ENCODE data around the gene HLA-DPA1. TPM values are rescaled to one million over a fixed set of nuclear protein-coding genes. Genes with fewer than 3 reads are reported as not detected.

Gene HLA-DPA1
- total RNA-seq, 4 donors from 2014 or later = 21.1 to 101 (median 91.3) TPM

- no peak for DNase-seq (ENCODE audit: low spot score in 2 of 2)
- 80% methylated on average over 2 of the region's 2 CpGs for WGBS
Observed at GRCh38 chr6:33108307-33108706, 34.9 kb upstream of the HLA-DPA1 start.

DNA sequence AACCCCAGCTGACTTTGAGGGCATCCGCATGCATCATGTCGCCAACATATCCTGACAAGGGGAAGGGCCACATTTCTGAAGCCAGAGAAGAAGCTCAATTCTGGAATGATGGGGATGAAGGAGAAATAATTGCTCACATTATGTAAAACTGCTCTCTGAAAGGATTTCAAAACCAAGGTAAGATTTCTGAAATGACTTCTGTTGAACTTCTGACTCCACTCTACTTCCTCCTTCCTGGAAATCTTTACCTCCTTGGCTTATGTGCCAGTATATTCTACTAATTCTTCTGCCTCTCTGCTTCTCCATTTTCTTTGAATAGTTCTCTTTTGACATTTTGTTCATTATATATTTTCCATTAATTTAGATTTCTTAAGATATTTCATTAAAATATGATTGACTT is 34.2 kb upstream of the HLA-DPA1 start:
- no peak overlapping the region for H3K27ac ChIP-seq
- WGBS = 46% methylated on average over 2 of the region's 2 CpGs
- H3K36me3 ChIP-seq = no peaks in the 10 kb centered on the region
- DNase-seq (ENCODE audit: low spot score in 2 of 2) = no peak
- H3K9me3 ChIP-seq = no peaks in the 10 kb centered on the region
- TF ChIP-seq POLR2A (IDR thresholded peaks at IDR 0.05) = no peak
- no peak for TF ChIP-seq EP300 (IDR thresholded peaks at IDR 0.05)
- no peak for TF ChIP-seq POLR2AphosphoS5 (IDR thresholded peaks at IDR 0.05)
- no peak for TF ChIP-seq CTCF (IDR thresholded peaks at IDR 0.05)
- no peaks in the 10 kb centered on the region for H3K4me1 ChIP-seq
- H3K4me3 ChIP-seq = no peak overlapping the region
- H3K27me3 ChIP-seq = peaks cover 9% of the 10 kb centered on the region

More at GRCh38 chr6:33108307-33108706, 34.9 kb upstream of the HLA-DPA1 start:
- Histone ChIP-seq H3K4me3 (no peak overlapping the region), H3K27me3 (peaks cover 12% of the 10 kb centered on the region), H3K9me3 (no peaks in the 10 kb centered on the region), H3K27ac (no peak overlapping the region), H3K36me3 (no peaks in the 10 kb centered on the region), H3K4me1 (no peaks in the 10 kb centered on the region)
- no peak for TF ChIP-seq EP300 (IDR thresholded peaks at IDR 0.05)
- TF ChIP-seq POLR2A (IDR thresholded peaks at IDR 0.05) = no peak
- TF ChIP-seq POLR2AphosphoS5 (IDR thresholded peaks at IDR 0.05) = no peak
- no peak for TF ChIP-seq CTCF (IDR thresholded peaks at IDR 0.05)

DNA sequence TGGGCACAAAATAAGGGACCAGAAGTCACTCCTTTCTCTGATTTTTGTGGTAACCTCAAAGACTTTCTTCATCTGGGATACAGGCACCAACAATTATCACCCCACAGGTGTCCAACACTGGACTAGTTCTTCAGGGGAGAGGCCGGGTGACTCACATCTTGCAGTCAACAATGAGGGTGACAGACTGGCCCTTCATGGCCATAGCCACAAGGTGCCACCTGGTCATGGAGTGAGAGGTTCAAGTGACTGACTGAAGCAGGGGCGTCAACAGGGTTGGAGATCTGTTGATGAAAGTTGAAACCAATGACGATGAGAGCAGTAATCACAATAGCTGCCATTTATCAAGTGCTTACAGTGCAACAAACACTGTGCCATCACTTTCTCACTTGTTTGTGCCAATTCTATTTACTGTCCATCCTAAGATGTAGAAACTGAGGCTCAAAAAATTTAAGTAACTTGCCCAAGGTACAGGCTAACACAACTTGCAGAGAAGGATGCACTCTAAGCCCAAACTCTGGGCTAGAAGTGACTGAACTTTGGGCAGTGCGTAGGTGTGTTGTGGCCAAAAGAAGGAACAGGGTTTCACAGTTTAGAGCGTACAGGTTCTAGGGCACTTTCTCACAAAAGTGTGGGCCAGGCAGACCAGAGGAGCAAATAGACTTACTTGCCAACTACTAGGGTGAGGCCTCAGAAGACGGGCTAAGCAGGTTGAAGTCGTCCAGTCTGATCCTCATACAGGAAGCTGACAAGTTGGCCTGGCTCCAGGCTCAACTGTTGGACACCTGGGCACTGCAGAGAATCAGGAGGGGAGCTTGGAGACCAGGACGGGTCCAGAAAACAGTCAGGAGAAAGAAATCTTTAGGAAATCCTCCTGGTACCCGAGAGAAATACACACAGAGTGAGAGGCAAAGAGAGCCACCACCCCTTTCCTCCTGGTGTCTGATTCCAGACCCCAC is 32.7 kb upstream of the HLA-DPA1 start:
- no peaks in the 10 kb centered on the region for H3K36me3 ChIP-seq
- H3K9me3 ChIP-seq = peaks cover 4% of the 10 kb centered on the region
- DNase-seq (ENCODE audit: low spot score in 2 of 2) = no peak
- no peak for TF ChIP-seq POLR2A (IDR thresholded peaks at IDR 0.05)
- TF ChIP-seq POLR2AphosphoS5 (IDR thresholded peaks at IDR 0.05) = no peak
- TF ChIP-seq CTCF (IDR thresholded peaks at IDR 0.05) = no peak
- no peak for TF ChIP-seq EP300 (IDR thresholded peaks at IDR 0.05)
- no peak overlapping the region for H3K27ac ChIP-seq
- no peaks in the 10 kb centered on the region for H3K4me1 ChIP-seq
- no peak overlapping the region for H3K4me3 ChIP-seq
- peaks cover 9% of the 10 kb centered on the region for H3K27me3 ChIP-seq
- 50% methylated on average over 9 of the region's 9 CpGs for WGBS

DNA sequence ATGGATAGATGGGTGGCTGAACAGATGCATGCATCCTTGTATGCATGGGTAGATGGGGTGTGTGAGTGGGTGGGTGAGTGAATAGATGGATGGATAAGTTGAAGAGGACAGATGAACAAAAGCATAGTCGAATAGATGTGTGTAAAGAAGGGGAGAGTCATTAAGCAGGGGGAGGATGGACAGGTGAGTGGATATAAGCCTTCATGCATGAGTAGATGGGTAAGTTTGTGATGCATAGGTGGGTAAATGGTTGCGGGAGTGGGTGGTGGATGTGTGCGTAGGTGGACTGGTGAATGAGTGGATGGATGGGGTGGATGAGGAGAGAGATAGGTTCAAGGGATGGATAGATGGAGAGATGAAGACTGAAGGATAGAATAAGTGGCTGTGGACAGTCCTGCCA is 31.9 kb upstream of the HLA-DPA1 start:
- TF ChIP-seq POLR2AphosphoS5 (IDR thresholded peaks at IDR 0.05) (no peak), POLR2A (IDR thresholded peaks at IDR 0.05) (no peak), CTCF (IDR thresholded peaks at IDR 0.05) (no peak), EP300 (IDR thresholded peaks at IDR 0.05) (no peak)
- peaks cover 12% of the 10 kb centered on the region for H3K9me3 ChIP-seq
- H3K36me3 ChIP-seq = no peaks in the 10 kb centered on the region
- WGBS = 64% methylated on average over 3 of the region's 3 CpGs
- no peaks in the 10 kb centered on the region for H3K4me1 ChIP-seq
- peaks cover 9% of the 10 kb centered on the region for H3K27me3 ChIP-seq
- no peak for DNase-seq (ENCODE audit: low spot score in 2 of 2)
- H3K4me3 ChIP-seq = no peak overlapping the region
- no peak overlapping the region for H3K27ac ChIP-seq

DNA sequence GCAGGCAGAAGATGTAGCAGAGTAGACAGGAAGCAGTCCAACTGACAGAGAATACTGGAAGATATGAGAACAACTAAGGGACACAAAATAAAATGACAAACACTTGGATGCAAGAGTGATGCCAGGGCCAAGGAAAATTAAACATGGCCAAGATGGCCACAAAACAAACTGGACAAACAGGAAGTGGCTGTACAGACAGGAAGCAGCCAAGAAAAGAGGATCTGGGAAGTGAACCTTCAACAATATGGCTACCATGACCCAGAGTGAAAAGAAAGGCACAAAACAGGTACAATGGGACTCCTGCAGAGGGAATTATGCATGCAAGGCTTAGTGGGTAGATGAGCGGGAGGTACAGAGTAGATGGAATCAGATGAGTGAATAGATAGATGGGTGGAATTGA is 31.4 kb upstream of the HLA-DPA1 start:
- Histone ChIP-seq H3K4me1 (no peaks in the 10 kb centered on the region), H3K27ac (no peak overlapping the region), H3K9me3 (peaks cover 12% of the 10 kb centered on the region), H3K36me3 (no peaks in the 10 kb centered on the region), H3K4me3 (no peak overlapping the region), H3K27me3 (peaks cover 9% of the 10 kb centered on the region)
- DNase-seq (ENCODE audit: low spot score in 2 of 2) = no peak
- TF ChIP-seq CTCF (IDR thresholded peaks at IDR 0.05) = no peak
- no peak for TF ChIP-seq EP300 (IDR thresholded peaks at IDR 0.05)
- TF ChIP-seq POLR2AphosphoS5 (IDR thresholded peaks at IDR 0.05) = no peak
- no peak for TF ChIP-seq POLR2A (IDR thresholded peaks at IDR 0.05)
- WGBS = 100% methylated on average over 1 of the region's 1 CpG

Data from suprapubic skin (tissue), 4 donors.